IPS-18c (cell line): Measurements from ENCODE around the gene MATCAP1.

Experiments used
- H3K4me3 ChIP-seq: 2 replicates; pipeline ENCODE4 v1.7.0; 2013; ENCODE audit warnings: low read depth, mild to moderate bottlenecking, low read length, moderate library complexity; ENCODE audit not compliant: insufficient read depth
- H3K9me3 ChIP-seq: one replicate; pipeline ENCODE4 v1.6.1; 2013; ENCODE audit warnings: mild to moderate bottlenecking, low read length, moderate library complexity; ENCODE audit not compliant: control insufficient read depth, insufficient read depth

MATCAP1 gene

GRCh38 chr16:67166598-67167168 lies 17.1 kb downstream of the MATCAP1 start:
- Histone ChIP-seq H3K4me3 (no peak overlapping the region), H3K9me3 (peaks cover 6% of the 10 kb centered on the region)

DNA sequence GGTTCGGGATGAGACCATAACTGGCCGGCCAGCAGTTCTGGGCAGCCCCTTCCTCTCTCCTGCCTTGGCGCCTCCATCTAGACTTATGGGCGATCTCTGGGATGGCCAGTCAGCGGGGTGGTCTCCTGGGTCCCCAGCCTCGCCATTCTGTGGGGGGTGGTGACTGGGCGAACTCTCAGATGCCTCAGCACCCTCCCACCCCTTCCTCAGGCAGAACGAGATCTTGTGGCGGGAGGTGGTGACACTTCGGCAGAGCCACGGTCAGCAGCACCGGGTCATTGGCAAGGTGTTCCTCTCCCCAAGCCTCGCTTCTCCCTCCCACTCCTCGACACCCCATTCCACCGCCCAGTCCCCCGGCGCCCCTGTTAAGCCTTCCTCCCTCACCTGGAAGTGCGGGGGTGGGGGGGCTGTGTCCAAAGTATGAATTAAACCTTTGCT lies 17.6 kb downstream of the MATCAP1 start:
- H3K4me3 ChIP-seq = no peak overlapping the region

DNA sequence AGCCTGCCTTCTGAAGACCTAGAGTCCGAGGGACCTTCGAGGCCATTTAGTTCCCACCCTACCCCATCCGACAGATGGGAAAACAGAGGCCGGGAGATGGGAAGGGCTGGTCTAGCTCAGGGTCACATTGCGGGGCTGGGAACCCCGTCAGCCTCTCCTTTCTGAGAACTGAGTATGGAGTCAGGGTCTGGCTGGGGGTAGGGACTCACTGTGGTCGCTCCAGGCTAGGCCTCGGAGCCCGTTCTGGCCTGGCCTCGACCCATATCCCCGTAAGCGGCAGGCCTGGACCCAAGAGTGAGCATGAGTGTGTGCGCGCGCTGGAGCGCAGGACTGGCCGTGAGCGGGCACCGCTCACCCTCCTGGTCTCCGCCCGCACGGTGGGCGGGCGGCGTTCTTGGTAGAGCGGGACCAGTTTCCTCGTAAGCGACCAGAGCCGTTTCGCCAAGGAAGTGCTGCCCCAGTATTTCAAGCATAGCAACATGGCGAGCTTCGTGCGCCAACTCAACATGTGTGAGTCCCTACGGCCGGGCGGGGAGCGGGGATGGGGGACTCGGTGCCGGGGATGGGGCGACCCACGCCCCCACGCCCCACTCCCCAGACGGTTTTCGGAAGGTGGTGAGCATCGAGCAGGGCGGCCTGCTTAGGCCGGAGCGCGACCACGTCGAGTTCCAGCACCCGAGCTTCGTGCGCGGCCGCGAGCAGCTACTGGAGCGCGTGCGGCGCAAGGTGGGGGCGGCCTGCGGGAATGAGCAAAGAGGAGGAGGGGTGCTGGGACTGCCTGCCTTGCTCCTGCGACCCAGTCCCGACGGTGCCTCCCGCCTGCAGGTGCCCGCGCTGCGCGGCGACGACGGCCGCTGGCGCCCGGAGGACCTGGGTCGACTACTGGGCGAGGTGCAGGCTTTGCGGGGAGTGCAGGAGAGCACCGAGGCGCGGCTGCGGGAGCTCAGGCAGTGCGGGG lies 18.4 kb downstream of the MATCAP1 start:
- Histone ChIP-seq H3K9me3 (peaks cover 6% of the 10 kb centered on the region), H3K4me3 (peak overlapping the region; percentile 31)

More for the DNA sequence above, 17.6 kb downstream of the MATCAP1 start:
- peaks cover 6% of the 10 kb centered on the region for H3K9me3 ChIP-seq

- Histone ChIP-seq H3K9me3 (peaks cover 6% of the 10 kb centered on the region), H3K4me3 (peak within 1 kb of the TSS; percentile 43)
Measured at GRCh38 chr16:67164599-67165061, 19.1 kb downstream of the MATCAP1 start, which contains the start of gene HSF4. TSS of gene HSF4 (plus strand) at chr16:67164745. CDS start at chr16:67164812, 67 bp downstream.

- Histone ChIP-seq H3K4me3 (peak overlapping the region; percentile 43; the same call in 1 of the 2 replicates), H3K9me3 (peaks cover 6% of the 10 kb centered on the region)
Measured at GRCh38 chr16:67163999-67164558, 19.7 kb downstream of the MATCAP1 start.

- peaks cover 6% of the 10 kb centered on the region for H3K9me3 ChIP-seq
- peak overlapping the region; percentile 43 for H3K4me3 ChIP-seq
Measured at GRCh38 chr16:67163164-67163998, 20.4 kb downstream of the MATCAP1 start.

GRCh38 chr16:67162506-67163163 lies 21.1 kb downstream of the MATCAP1 start:
- Histone ChIP-seq H3K9me3 (peaks cover 6% of the 10 kb centered on the region), H3K4me3 (peak overlapping the region; percentile 43; the same call in 1 of the 2 replicates)

- H3K4me3 ChIP-seq = no peak overlapping the region
Measured at GRCh38 chr16:67161595-67162058, 22.1 kb downstream of the MATCAP1 start.

DNA sequence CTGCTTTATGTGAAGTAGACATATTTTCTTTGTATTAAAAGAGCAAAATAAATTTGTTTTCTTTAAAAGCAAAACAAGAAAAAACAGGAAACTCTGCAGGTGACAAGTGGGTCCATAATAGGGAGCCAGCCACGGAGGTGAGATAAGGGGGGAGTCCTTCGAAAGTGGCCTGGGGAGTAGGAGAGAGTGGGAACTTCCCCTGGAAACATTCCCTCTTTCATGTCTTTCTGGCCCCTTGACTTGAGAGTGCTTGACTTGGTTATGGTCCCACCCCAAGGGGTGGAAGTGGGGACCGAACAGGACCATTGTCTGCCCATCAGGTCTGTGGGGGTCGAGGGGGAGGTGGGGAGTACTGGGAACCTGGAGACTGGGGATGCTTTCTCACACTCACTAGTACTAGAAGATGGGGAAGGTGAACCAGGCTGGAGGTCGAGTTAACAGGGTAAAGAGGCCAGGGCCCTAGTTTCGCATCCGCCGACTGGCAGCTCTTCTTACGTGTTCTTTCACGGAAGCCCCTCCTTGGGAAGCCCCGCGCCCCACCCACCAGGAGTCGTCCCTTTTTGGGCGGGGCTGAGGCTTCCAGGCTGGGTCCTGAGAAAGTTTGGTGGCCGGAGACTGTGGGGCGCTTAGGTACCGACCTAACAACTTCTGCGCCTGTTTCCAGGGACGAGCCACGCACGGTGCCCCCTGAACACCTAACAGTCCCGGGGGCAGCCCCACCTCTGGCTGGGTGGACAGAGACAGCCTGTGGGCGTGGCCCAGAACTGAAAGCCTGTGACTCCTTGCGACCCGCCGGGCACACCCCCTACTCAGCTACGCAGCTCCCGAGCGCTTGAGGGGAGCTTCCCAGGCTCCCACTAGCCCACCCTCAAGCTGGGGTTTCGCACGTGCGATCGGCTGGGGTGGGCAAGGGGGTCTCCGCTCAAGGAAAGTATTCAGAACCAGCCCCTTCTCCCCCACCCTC lies 24.8 kb downstream of the MATCAP1 start:
- peak overlapping the region; percentile 74 for H3K4me3 ChIP-seq
- peaks cover 3% of the 10 kb centered on the region for H3K9me3 ChIP-seq

More at GRCh38 chr16:67161595-67162058, 22.1 kb downstream of the MATCAP1 start:
- H3K9me3 ChIP-seq = peaks cover 6% of the 10 kb centered on the region

DNA sequence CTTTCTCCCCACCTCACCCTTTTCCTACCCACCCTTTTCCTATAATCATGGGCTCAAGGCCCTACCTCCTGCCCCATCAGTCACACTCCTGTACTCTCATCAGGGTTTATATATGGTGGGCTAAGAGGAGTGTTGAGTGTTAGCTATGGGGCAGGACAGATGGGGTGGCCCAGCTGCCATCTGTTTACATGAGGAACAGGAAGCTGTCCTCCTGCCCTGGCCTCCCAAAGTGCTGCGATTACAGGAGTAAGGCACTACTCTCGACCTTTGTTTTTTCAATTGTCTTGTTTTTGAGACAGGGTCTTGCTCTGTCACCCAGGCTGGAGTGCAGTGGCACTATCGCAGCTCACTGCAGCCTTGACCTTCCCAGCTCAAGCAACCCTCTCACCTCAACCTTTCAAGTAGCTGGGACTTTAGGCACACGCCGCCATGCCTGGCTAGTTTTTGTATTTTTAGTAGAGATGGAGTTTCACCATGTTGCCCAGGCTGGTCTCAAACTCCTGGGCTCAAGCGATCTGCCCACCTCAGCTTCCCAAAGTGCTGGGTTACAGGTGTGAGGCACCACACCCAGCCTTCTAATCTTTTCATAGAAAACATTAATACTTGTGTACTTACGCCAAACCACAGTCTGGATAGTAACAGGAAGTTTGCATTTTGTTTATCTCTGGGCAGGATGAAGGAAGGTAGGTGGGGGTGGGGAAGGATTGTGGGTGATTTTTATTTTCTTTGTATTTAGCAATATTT lies 25.7 kb downstream of the MATCAP1 start:
- Histone ChIP-seq H3K4me3 (no peak overlapping the region), H3K9me3 (no peaks in the 10 kb centered on the region)

DNA sequence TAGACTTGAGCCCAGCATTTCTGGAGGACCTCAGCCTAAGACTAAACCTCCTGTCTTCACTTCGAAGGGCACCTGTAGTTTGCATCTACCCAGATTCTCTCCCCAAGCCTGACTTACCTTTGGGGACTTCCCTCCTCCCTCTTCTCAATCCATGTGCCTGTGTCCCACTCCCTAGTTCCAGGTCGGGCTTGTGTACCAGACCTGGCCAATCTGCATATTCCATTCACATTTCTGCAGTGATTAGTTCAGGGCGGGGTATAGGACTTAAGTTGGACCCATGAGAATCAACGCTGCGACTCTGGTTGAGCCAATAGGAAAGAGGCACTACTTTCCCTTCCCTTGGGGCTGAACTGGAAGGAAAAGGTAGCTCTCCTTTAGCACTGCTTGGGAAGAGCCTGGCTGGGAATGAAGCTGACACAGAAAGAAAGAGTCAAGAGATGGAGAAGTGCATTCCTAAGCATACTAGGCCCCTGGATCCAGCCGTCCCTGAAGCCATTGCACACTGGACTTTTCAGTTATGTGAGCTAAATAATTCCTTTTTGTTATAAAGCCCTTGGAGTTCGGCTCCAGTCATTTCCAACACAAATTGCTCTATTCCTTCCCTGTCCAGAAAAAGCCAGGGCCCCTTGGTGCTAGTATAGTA lies 26.5 kb downstream of the MATCAP1 start:
- no peaks in the 10 kb centered on the region for H3K9me3 ChIP-seq
- H3K4me3 ChIP-seq = no peak overlapping the region

DNA sequence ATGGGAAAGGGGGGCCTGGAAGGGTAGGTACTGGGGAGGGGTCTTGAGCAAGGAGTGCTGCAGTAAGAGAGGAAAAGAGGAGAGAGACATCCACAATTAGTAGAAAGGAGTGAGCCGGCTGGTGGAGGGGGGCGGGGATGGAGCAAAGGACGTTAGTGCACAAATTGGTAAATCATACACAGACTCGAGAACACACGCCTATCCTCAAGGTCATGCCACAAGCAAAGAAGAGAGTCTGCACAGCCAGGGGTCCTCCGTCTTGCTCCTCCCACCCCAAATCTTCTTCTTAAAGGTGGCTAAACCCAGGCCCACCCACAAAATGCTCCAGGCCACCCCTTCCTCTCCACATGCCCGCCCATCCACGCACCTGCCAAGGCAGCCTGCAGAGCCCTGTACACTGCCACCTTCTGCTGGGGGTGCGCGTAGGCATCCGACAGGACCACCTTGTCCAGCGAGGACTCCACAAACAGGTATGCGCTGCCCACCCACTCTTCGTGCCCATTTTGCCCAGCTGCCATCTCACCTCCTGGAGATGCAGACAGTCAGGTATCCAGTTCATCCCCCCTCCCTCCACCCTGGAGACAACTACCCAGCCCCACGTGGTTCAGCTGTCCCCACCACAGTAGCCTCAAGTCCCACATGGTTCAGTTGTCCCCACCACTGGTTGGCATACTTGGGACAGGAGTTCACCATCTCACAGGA lies 27.5 kb downstream of the MATCAP1 start:
- H3K4me3 ChIP-seq = no peak overlapping the region
- H3K9me3 ChIP-seq = no peaks in the 10 kb centered on the region

DNA sequence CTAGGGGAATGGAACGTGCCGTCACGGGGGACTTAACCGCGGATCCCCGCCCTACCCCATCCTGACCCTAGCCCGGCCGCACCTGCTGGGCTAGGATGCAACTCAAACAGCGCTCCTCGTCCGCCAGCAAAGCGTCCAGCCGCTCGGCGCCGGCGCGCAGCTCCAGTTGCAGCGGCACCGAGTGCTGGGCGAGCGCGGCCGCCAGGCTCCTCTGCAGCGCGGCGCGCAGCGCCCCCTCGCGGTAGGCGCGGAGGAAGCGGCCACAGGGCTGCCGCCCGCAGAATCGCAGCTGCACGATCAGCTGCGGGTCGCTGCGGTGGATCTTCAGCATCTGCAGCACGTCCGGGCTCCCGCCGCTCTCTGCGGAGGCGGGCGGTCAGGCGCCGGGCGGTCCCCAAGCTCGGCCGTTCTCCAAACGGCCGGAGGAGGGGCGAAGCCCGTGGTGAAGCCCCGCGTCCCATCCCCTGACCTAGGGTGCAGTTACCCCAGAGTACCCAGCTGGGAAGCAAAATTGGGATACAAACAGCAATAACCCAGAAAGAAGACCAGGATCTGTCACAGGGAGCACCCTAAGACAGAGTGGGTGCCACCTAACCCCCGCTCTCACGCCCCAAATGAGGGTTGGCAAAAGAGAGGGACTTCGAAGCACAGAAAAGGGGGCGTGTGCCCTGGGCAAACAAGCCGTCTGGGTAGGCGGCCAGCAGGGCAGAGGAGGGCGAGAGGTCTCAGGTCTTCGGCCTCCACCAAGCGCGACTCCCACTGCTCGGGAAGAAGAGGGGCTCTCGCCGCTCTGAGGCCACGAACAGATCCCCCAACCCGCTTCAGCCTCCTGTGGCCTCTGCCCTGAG lies 28.2 kb downstream of the MATCAP1 start:
- peak overlapping the region; percentile 44 for H3K4me3 ChIP-seq
- H3K9me3 ChIP-seq = no peaks in the 10 kb centered on the region
